Neural cell (in vitro differentiated cells): ENCODE data around the gene UBAP1.

ENCODE experiments used
- EP300 ChIP-seq: fragments of 450-650 bp; conservative IDR thresholded peaks from 2 replicates; pipeline ENCODE4 v1.6.1; 2014; ENCODE audit warnings: antibody characterized with exemption, mild to moderate bottlenecking, moderate library complexity; ENCODE audit not compliant: poor library complexity, severe bottlenecking
- EZH2 ChIP-seq: fragments of 200-600, 300-800 bp; shearing (Covaris generic), sonication (generic); IDR thresholded peaks from 2 replicates; pipeline ENCODE4 v1.6.1; 2014; ENCODE audit warnings: antibody characterized with exemption, low read length, borderline replicate concordance, mild to moderate bottlenecking; ENCODE audit not compliant: insufficient read depth, poor library complexity, severe bottlenecking
- MXI1 ChIP-seq: fragments of 450-650 bp; conservative IDR thresholded peaks from 2 replicates; pipeline ENCODE4 v1.6.1; 2014; ENCODE audit warnings: antibody characterized with exemption, mild to moderate bottlenecking; ENCODE audit not compliant: poor library complexity, severe bottlenecking
- POLR2AphosphoS5 ChIP-seq: IDR thresholded peaks from 2 replicates; pipeline ENCODE4 v1.6.1; 2012
- SMC3 ChIP-seq: fragments of 450-650 bp; conservative IDR thresholded peaks from 2 replicates; pipeline ENCODE4 v1.6.1; 2014; ENCODE audit warnings: antibody characterized with exemption, mild to moderate bottlenecking, moderate library complexity; ENCODE audit not compliant: poor library complexity
- TF ChIP-seq, protein P1 (sequence below): fragments of 450-650 bp; IDR thresholded peaks from 2 replicates; pipeline ENCODE4 v1.5.1; 2014; ENCODE audit warnings: antibody characterized with exemption, mild to moderate bottlenecking, moderate library complexity; ENCODE audit not compliant: poor library complexity, severe bottlenecking

DNA sequence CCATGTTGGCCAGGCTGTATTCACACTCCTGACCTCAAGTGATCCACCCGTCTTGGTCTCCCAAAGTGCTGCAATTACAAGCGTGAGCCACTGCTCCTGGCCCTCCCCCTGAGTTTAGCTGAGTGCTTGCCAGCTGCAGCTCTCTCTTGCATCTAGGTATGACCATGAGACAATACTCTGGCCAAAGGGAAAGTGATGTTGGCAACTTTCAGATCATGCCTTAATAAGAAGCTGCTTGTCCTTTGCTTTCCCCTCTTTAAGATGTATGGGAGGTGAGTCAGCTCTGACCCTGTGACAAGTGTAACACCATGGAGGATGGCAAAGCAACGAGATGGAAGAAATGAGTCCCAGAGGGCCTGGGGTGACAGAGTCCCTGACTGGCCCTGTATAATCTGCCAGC, 33.7 kb upstream of the UBAP1 start:
- TF ChIP-seq POLR2AphosphoS5 (no peak), MXI1 (no peak), SMC3 (no peak), EZH2 (no peak), EP300 (no peak)
- TF ChIP-seq, protein P1, sequence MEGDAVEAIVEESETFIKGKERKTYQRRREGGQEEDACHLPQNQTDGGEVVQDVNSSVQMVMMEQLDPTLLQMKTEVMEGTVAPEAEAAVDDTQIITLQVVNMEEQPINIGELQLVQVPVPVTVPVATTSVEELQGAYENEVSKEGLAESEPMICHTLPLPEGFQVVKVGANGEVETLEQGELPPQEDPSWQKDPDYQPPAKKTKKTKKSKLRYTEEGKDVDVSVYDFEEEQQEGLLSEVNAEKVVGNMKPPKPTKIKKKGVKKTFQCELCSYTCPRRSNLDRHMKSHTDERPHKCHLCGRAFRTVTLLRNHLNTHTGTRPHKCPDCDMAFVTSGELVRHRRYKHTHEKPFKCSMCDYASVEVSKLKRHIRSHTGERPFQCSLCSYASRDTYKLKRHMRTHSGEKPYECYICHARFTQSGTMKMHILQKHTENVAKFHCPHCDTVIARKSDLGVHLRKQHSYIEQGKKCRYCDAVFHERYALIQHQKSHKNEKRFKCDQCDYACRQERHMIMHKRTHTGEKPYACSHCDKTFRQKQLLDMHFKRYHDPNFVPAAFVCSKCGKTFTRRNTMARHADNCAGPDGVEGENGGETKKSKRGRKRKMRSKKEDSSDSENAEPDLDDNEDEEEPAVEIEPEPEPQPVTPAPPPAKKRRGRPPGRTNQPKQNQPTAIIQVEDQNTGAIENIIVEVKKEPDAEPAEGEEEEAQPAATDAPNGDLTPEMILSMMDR: no peak
